ENCODE results near the gene AZIN2. TPM values are rescaled to one million over a fixed set of nuclear protein-coding genes. Genes with fewer than 3 reads are reported as not detected.
A peak's percentile ranks its signal among the peaks of the same experiment; 100 is the strongest.

Gene AZIN2
- total RNA-seq: 1 to 10 TPM in 2 of 6 experiments, under 1 TPM in 4; 0.62 to 1.2 (median 0.85) TPM
- long read RNA-seq: 0 reads

DNA sequence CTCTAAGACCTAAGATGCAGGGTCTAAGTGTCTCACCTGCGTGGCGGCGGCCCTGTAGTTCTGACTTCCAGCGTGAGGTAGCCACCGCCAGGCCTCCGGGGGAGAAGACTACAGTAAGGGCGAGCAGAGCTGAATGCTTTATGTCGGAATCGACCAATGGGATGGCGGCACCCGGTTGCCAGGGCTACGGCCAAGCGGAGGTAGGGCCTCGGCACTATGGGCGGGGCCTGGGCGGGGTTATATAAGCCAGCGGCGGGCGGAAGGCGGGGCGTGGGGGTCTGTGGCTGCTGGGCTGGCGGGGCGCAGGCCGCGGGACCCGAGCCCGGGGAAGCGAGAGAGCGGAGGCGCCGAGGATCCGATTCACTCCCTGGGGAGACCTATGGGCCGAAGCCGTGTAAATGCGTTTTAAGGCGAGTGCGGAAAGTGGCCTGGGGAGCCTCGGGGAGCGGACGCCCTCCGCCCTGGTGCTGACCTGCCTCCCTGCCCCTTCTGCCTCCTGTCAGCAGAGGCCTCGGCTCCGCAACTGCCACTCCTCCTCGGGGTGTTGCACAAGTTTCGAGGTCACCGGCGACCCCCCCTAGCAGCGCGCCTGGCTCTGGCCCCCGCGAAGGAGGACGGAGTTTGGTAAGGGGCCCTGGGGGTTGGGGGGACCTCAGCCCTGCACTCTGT, at the start of gene AZIN2:
Gene AZIN2, plus strand, starts transcription at position 269 of the 669 bp plus-strand sequence. CDS start 1,097 bp downstream, outside the sequence.
- intact Hi-C loops (cut with DNase I): no loop called here
- peak; percentile 79 for TF ChIP-seq POLR2A (IDR thresholded peaks at IDR 0.05)
- TF ChIP-seq, protein P1, sequence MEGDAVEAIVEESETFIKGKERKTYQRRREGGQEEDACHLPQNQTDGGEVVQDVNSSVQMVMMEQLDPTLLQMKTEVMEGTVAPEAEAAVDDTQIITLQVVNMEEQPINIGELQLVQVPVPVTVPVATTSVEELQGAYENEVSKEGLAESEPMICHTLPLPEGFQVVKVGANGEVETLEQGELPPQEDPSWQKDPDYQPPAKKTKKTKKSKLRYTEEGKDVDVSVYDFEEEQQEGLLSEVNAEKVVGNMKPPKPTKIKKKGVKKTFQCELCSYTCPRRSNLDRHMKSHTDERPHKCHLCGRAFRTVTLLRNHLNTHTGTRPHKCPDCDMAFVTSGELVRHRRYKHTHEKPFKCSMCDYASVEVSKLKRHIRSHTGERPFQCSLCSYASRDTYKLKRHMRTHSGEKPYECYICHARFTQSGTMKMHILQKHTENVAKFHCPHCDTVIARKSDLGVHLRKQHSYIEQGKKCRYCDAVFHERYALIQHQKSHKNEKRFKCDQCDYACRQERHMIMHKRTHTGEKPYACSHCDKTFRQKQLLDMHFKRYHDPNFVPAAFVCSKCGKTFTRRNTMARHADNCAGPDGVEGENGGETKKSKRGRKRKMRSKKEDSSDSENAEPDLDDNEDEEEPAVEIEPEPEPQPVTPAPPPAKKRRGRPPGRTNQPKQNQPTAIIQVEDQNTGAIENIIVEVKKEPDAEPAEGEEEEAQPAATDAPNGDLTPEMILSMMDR (IDR thresholded peaks at IDR 0.05): no peak
- H3K27ac ChIP-seq: no peak within 1 kb of the TSS
- ATAC-seq (peak; percentile 97 to 99 (median 98)), DNase-seq (peak; percentile 96 to 97 (median 97))
- H3K36me3 ChIP-seq: no peaks in the 10 kb centered on the region
- H3K4me3 ChIP-seq: peak within 1 kb of the TSS; percentile 49 to 72 (median 67)
- H3K27me3 ChIP-seq: no peaks in the 10 kb centered on the region
- 2% methylated on average over 17 of the region's 52 CpGs for WGBS (ENCODE audit: insufficient coverage, low coverage, low lambda C conversion rate, missing lambda C conversion rate)
- H3K4me1 ChIP-seq: peaks cover 0 to 17% (median 2%) of the 10 kb centered on the region in 4 donors
- H3K9me3 ChIP-seq: no peaks in the 10 kb centered on the region

DNA sequence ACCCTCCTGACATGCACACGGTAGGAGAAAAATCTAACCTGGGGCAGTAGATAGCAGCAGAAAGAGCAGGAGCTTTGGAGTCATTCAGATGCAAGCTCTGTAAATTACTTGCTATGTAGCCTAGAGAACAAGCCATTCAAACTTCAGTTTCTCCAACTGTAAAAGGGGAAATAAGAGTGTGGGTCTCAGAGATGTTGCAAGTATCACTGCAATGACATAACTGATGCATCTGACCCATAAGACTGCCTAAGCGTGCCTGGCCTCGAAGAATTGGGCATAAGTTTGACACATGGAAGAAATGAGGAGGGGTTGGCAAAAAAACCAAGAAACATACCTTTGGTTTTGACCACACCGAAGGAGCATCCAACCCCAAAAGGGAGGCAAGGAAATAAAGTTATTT, 49.4 kb upstream of the AZIN2 start:
- 58% methylated on average over 4 of the region's 4 CpGs for WGBS (ENCODE audit: insufficient coverage, low coverage, low lambda C conversion rate, missing lambda C conversion rate)
- no peak overlapping the region for H3K27ac ChIP-seq
- peaks cover 0 to 64% (median 24%) of the 10 kb centered on the region in 4 donors for H3K4me1 ChIP-seq
- H3K9me3 ChIP-seq: no peaks in the 10 kb centered on the region
- H3K4me3 ChIP-seq: no peak overlapping the region
- no peak for TF ChIP-seq POLR2A (IDR thresholded peaks at IDR 0.05)
- TF ChIP-seq, protein P1 (IDR thresholded peaks at IDR 0.05): no peak
- intact Hi-C loops (cut with DNase I): no loop called here
- H3K36me3 ChIP-seq: peaks cover 0 to 2% (median 0%) of the 10 kb centered on the region in 4 donors
- ATAC-seq (no peak), DNase-seq (no peak)
- H3K27me3 ChIP-seq: no peaks in the 10 kb centered on the region

DNA sequence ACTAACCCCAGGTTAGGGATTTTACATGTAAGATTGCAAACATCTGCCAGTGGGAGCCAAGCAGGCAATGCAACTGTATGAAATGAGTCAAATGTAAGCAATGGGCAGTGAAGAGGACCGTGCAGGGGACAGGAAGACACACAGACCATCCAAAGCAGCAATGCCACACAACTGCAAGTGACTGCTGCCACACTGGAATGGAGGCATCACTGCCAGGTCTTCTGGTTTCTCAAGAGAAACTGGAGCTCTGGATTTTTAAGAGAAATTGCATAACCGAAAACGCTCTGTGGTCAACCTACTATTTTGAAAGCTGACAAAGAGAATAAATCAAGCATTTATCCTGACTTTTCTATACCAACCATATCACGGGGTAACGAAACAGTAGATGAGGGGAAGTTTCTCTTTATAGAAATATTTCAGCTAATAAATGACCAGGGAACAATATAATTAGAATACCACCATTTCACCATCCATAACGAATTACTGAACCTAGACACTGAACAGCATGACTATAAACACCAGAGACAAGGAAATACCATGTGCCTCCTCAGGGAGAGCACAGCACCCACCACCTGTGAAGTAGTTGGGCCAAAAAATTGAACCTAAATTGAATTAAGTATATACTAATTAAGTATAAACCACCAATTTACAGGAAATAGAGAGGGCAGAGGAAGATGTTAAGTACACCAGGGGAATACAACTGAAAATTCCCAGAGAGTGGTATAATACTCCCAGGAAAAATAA, 48.7 kb upstream of the AZIN2 start:
- TF ChIP-seq, protein P1 (IDR thresholded peaks at IDR 0.05): no peak
- TF ChIP-seq POLR2A (IDR thresholded peaks at IDR 0.05): no peak
- no peaks in the 10 kb centered on the region for H3K9me3 ChIP-seq
- intact Hi-C loops (cut with DNase I): no loop called here
- peaks cover 0 to 2% (median 0%) of the 10 kb centered on the region in 4 donors for H3K36me3 ChIP-seq
- WGBS (ENCODE audit: insufficient coverage, low coverage, low lambda C conversion rate, missing lambda C conversion rate): 38% methylated on average over 6 of the region's 6 CpGs
- H3K27me3 ChIP-seq: no peaks in the 10 kb centered on the region
- DNase-seq (no peak), ATAC-seq (no peak)
- no peak overlapping the region for H3K27ac ChIP-seq
- H3K4me1 ChIP-seq: peaks cover 0 to 62% (median 22%) of the 10 kb centered on the region in 4 donors
- H3K4me3 ChIP-seq: no peak overlapping the region

DNA sequence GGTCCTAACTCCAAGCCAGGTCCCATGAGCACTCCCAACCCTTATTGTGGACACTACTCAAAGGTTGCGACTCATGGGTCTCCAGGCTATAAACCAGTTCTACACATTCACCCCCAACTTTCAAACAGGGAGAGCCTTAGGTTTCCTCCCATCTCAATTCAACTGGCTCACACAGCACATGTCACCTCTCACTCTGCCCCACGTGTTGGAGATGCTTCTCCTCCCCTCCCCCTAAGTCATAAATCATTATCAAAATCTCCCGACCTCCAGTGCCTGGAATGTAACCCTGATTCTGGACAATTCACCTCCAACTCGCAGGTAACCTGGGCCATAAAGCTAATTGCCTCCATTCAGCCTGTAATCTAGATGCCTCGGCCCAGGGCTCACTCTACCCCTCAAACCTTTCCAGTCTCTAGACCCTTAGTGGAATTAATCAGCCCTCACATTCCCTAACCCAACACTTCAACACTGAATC, 44.9 kb upstream of the AZIN2 start:
- Histone ChIP-seq H3K9me3 (no peaks in the 10 kb centered on the region), H3K4me3 (peak overlapping the region; percentile 84 to 97 (median 95)), H3K27ac (peak overlapping the region; percentile 88 to 91 (median 89)), H3K4me1 (peaks cover 0 to 39% (median 15%) of the 10 kb centered on the region in 4 donors), H3K27me3 (no peaks in the 10 kb centered on the region), H3K36me3 (no peaks in the 10 kb centered on the region)
- intact Hi-C loops (cut with DNase I): no loop called here
- TF ChIP-seq, protein P1 (IDR thresholded peaks at IDR 0.05): no peak
- no peak for TF ChIP-seq POLR2A (IDR thresholded peaks at IDR 0.05)
- 8% methylated on average over 5 of the region's 5 CpGs for WGBS (ENCODE audit: insufficient coverage, low coverage, low lambda C conversion rate, missing lambda C conversion rate)
- ATAC-seq (peak; percentile 19 to 48 (median 30)), DNase-seq (peak in 1 of 3 donors; percentile 9)

All from right lobe of liver (tissue), 6 donors.